Activated T-cell treated with anti-CD3 and anti-CD28 coated beads, Interleukin-2, amount 50 U/mL, for 1 hour (primary cell): ENCODE results near the gene GAS7.

ENCODE experiments used
- DNase-seq: peaks from one replicate; pipeline ENCODE4 v3.0.0-alpha.2; 2020

The GAS7 gene

DNA sequence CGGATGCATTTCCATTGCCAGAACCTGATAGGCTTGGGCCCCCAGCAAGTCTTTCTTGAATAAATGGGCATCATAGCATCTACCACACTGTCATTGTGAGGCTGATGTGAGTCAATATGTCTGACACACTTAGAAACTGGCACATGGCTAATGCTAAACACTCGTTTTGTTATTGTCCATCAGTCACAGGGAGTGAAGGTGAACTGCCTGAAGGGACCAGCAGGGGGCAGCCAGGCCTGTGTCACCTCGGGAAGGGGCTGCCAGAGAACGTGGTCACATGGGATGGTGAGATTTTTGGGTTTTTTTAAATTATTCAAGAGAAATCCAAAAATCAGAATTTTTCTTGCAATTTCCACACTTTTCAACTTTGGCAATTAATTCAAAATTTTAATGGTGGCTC lies 292.5 kb downstream of the GAS7 start:
- no peak for DNase-seq

DNA sequence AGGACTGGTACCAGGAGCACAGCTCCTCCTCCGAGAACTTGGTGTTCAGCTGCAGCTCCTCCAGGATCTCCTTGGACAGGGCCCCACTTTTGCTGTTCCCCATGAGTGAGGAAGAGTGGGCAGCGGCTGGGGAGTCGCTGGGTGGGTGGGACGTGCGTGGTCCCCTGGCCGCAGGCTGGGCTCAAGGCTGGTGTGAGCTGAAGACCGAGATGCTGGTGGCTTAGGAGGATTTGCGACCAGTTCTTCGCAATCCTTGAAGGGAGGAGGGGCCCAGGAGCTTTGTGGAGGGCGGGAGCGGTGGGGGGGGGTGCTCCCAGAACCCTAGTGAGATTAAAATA lies 293.4 kb downstream of the GAS7 start, which contains the start of gene RCVRN:
TSS of gene RCVRN (minus strand) at position 194 of the 338 bp plus-strand sequence. CDS start at position 103, 91 bp downstream.
- DNase-seq, result no peak

- no peak for DNase-seq
Measured at GRCh38 chr17:9904277-9905077, 293.9 kb downstream of the GAS7 start.

- no peak for DNase-seq
Measured at GRCh38 chr17:9902120-9902519, 296.3 kb downstream of the GAS7 start.

DNA sequence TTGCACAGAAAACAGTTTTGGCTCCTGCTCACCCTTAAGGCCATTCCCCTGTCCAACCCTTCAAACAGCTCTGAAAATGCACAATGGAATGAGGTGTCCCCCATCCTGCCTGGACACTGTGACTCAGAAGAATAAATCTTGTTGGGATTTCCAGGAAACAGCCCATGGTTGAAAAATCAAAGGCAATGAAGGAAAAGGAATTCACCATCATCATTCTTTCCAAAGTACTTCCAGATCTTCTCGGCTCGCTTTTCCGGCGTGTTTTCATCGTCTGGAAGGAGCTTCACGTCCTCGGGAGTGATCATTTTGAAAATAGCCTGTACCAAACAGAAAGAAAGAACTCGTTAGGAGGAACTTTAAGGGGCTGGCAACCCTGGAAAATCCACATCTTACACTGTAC lies 297.6 kb downstream of the GAS7 start:
- DNase-seq, result no peak

DNA sequence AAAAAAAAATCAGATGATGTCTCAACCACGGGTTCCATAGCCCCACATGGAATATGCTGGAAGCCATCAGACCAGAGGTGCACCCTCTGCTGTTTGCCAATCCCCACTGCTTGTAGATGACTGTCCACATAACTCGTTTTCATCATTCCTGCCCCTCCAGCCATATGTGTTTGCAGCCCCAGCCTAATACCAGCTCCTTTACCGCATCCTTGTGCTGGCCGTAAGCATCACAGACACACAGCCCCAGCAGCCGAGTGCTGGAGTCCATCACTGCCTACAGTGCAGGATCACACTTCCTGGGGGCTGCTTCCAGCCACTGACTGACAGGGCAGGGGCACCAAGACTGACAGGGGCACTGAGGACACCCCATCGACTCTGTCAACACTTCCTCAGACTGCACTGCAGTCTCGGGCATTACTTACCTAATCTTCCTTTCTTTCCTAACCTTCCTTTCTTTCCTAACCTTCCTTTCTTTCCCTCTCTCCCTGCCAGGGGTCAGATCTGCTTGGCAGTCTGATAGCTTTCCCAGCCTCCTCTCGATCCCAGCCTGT lies 298.3 kb downstream of the GAS7 start:
- no peak for DNase-seq

- DNase-seq, result no peak
Measured at GRCh38 chr17:9899280-9900043, 298.9 kb downstream of the GAS7 start.

GRCh38 chr17:9898812-9899211 lies 299.6 kb downstream of the GAS7 start:
- DNase-seq, result no peak

DNA sequence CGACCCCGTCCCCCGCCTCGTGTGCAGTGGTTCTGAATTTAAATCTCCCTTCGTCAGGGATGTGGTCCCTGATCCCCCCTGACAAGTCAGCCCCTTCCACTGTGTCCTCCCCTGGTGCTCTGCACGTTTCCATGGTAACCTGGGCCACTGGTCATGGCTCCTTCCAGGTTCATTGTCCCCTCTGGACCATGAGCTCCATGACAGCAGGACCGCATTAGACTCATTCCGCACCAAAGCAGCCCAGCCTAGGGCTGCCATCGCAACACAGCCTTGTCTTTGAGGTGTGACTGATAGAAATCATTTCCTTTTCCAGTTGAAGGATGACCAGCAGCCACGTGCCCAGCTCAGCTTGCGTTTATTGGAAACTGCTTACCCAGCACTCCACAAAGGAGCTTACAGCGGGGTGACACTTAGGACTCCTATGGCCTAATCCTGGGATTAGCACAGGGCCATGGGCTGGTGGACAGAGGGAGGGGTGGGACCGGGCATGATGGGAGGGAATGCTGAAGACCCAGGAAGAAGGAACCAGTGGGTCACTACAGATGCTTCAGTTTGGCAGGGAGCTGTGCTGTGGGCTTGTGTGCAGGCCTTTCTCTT lies 300.9 kb downstream of the GAS7 start:
- DNase-seq, result no peak

DNA sequence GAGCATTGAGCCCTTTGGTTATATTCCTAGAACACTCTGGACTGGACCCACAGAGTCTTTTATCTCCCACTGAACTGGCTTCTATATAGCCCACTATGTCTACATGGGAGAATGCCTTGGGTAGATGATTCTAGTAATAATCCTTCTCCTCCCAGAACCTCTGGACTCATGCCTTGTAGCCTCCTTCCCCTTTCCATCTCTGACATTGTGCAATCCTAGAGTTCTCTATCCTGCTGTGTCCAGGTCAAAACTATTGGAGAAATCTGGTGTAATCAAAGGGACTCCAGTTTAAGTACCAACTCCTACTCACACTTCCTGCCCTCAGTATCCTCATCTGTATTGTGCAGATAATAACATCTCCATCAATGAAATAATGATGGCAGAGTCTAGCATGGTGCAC lies 302.5 kb downstream of the GAS7 start:
- no peak for DNase-seq

GRCh38 chr17:9894231-9894630 lies 304.2 kb downstream of the GAS7 start:
- DNase-seq, result no peak

DNA sequence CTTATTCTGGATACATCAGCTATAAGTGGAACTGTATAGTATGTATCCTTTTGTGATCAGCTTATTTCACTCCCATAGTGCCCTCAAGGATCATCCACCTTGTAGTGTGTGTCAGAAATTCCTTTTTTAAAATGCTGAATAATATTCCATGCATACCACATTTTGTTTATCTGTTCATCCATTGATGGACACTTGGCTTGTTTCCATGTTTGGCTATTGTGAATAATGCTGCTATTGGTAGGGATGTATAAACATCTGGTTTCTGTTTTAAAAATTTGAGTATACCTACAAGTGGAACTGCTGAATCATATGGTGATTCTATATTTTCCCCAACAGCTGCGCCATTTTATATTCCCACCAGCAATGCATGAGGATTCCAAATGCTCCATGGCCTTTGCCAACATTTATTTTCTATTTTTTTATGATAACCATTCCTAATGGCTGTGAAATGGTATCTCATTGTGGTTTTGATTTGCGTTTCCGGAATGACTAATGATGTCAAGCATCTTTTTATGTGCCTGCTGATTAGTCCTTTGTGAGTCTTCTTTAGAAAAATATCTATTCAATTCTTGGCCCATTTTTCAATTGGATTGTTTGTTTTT lies 304.9 kb downstream of the GAS7 start:
- DNase-seq, result no peak

GRCh38 chr17:9890124-9890523 lies 308.3 kb downstream of the GAS7 start:
- no peak for DNase-seq

DNA sequence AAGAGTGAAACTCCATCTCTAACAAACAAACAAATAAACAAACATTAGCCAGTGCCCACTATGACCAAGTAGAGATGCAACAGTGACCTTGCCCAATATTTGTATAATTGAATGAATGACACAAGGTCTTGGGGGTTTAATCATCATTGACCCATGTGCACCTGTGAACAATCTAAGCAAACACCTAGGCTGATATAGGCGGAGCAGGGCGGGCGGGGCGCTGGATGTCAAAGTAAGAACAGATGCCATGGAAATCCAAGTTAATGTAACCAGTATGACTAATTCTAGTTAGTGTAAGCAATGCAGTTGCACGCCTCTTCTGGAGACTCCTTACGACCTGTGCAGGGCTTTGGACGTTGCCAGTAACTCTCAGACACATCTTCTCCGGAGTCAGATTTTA lies 310.9 kb downstream of the GAS7 start:
- no peak for DNase-seq

- DNase-seq, result no peak
Measured at GRCh38 chr17:9886141-9886930, 312.1 kb downstream of the GAS7 start.

DNA sequence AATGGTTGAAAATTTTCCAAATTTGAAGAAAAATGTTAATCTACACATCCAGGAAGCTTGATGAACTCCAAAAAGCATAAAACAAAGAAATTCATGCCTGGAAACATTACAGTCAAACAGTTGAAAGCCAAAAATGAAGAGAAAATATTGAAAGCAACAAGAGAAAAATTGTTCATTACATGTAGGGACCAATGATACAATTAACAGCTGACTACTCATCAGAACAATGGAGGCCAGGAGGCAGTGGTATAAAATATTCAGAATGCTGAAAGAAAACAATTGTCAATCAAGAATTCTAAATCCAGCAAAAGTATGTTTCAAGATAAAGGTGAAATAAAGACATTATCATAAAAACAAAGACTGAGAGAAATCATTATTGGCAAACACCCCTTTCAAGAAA lies 315.0 kb downstream of the GAS7 start:
- DNase-seq, result no peak

DNA sequence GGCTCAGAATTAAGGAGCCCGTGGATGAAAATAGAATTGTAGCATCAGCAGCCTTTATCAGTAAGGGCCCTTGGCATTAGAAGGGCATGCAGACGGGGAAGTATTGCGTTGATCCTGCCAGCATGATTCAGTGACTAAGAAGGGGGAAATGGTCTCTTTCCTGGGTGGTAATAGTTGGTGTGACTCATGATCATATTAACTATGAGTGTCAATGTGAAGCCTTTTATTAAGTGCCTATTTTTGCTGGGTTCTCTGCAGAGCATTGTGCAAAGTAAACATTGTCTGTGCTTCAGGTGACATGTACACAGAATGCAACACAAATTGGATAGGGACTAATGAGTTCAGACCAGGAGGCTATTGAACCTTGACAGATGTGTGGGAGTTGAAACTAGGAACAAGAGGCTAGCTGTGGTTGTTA lies 317.8 kb downstream of the GAS7 start:
- DNase-seq, result no peak

DNA sequence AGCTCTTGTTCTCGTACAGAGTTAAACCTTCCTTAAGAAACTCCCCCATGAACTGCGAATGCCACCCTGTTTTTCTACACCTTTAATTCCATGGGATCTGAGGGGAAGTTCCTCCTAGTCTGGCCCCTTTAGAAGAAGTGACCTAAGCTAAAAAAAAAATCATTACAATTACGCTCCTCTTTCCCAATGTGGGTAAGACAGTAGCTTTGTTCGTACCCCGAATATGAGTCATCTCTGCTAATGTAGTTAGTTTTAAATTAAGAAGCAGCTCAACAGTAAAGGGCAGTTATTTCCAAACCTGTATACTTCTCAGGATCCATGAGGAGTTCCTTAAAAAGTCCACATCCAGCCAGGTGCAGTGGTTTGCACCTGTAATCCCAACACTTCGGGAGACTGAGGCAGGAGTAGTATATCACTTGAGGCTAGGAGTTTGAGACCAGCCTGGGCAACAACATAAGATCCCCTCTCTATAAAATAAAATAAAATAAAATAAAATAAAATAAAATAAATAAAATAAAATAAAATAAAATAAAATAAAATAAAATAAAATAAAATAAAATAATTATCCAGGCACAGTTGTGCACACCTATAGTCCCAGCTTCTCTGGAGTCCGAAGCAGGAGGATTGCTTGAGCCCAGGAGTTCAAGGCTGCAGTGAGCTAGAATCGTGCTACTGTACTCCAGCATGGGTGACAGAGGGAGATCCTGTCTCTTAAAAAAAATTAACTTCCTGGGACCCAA lies 319.4 kb downstream of the GAS7 start:
- DNase-seq, result no peak

GRCh38 chr17:9878356-9878755 lies 320.1 kb downstream of the GAS7 start:
- DNase-seq, result no peak

DNA sequence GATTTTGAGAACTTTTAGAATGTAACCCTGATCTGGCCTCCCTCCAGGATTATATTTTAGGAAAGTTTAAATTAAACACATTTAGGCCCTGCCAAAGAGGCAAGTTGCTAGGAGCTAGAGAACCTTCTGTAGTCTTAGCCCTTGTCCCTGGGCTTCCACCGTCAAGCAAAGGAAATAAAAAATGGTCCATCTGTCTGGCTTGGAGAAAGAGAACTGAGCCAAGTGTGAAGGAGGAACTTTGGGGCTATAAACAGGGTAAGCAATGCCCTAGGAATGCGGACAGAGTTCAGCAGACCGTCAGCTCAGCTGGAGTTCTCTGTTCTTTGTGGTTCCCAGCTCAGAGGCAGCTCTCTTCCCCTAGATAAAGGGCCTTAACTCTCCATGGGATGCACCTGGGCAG lies 323.0 kb downstream of the GAS7 start:
- no peak for DNase-seq

DNA sequence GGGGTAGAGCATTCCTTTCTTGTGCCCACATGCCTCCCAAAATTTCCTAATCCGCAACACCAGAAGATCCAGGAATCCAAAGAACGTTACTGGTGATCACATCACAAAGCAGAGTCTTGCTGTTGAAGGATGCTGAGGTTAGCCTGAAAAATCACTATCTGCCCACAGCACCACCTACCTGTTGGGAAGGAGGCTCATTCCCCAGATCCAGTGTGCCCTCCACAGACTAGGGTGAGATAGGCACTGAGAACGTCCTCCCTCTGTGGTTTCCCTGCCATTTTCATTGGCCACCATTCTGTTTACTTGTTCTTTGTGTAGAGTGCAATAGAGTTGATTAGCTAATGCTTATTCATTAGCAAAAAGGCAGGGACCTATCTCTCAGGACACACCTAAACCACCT lies 323.7 kb downstream of the GAS7 start:
- no peak for DNase-seq

- DNase-seq, result no peak
Measured at GRCh38 chr17:9872852-9873251, 325.6 kb downstream of the GAS7 start.
